ENCODE results near the gene NPAS3. TPM values are rescaled to one million over a fixed set of nuclear protein-coding genes. Genes with fewer than 3 reads are reported as not detected.

The NPAS3 gene
- total RNA-seq, 4 donors from 2014 or later: 1.9 to 10.6 (median 2.2) TPM

- ATAC-seq: no peak
These were observed 466.4 kb downstream of the NPAS3 start for GRCh38 chr14:33404964-33405574.

GRCh38 chr14:33406766-33407165 lies 468.1 kb downstream of the NPAS3 start:
- Histone ChIP-seq H3K36me3 (no peaks in the 10 kb centered on the region), H3K27ac (no peak overlapping the region), H3K4me1 (no peaks in the 10 kb centered on the region), H3K9me3 (peaks cover 0 to 20% (median 0%) of the 10 kb centered on the region in 3 donors), H3K4me3 (no peak overlapping the region), H3K27me3 (no peaks in the 10 kb centered on the region)
- no peak for TF ChIP-seq EP300 (IDR thresholded peaks at IDR 0.05)
- no peak for TF ChIP-seq POLR2AphosphoS5 (IDR thresholded peaks at IDR 0.05)
- no peak for TF ChIP-seq CTCF (IDR thresholded peaks at IDR 0.05)
- TF ChIP-seq POLR2A (IDR thresholded peaks at IDR 0.05): no peak
- 93 to 100% methylated on average over 1 to 2 of the region's 2 CpGs for WGBS, 2 donors (ENCODE audit: low coverage in 1 of 2)
- ATAC-seq: no peak

More at GRCh38 chr14:33404964-33405574, 466.4 kb downstream of the NPAS3 start:
- H3K4me1 ChIP-seq: no peaks in the 10 kb centered on the region
- no peak overlapping the region for H3K27ac ChIP-seq
- no peak overlapping the region for H3K4me3 ChIP-seq
- peaks cover 0 to 20% (median 0%) of the 10 kb centered on the region in 3 donors for H3K9me3 ChIP-seq
- WGBS, 2 donors (ENCODE audit: low coverage in 1 of 2): 100% methylated on average over 1 of the region's 1 CpG; no CpG with 5 or more reads in 1 of the 2 donors
- TF ChIP-seq POLR2AphosphoS5 (IDR thresholded peaks at IDR 0.05) (no peak), EP300 (IDR thresholded peaks at IDR 0.05) (no peak), POLR2A (IDR thresholded peaks at IDR 0.05) (no peak), CTCF (IDR thresholded peaks at IDR 0.05) (no peak)
- H3K36me3 ChIP-seq: no peaks in the 10 kb centered on the region
- no peaks in the 10 kb centered on the region for H3K27me3 ChIP-seq

- Histone ChIP-seq H3K36me3 (no peaks in the 10 kb centered on the region), H3K9me3 (peaks cover 0 to 20% (median 0%) of the 10 kb centered on the region in 3 donors), H3K27ac (no peak overlapping the region), H3K27me3 (no peaks in the 10 kb centered on the region), H3K4me3 (no peak overlapping the region), H3K4me1 (no peaks in the 10 kb centered on the region)
- TF ChIP-seq CTCF (IDR thresholded peaks at IDR 0.05) (no peak), POLR2A (IDR thresholded peaks at IDR 0.05) (no peak), EP300 (IDR thresholded peaks at IDR 0.05) (no peak), POLR2AphosphoS5 (IDR thresholded peaks at IDR 0.05) (no peak)
- ATAC-seq: no peak
- 30 to 50% methylated on average over 2 of the region's 2 CpGs for WGBS, 2 donors (ENCODE audit: low coverage in 1 of 2)
These were observed 469.6 kb downstream of the NPAS3 start for GRCh38 chr14:33408291-33408690.

- no peak for ATAC-seq
- Histone ChIP-seq H3K27me3 (no peaks in the 10 kb centered on the region), H3K27ac (no peak overlapping the region), H3K4me3 (no peak overlapping the region), H3K36me3 (no peaks in the 10 kb centered on the region), H3K9me3 (no peaks in the 10 kb centered on the region), H3K4me1 (no peaks in the 10 kb centered on the region)
- TF ChIP-seq POLR2AphosphoS5 (IDR thresholded peaks at IDR 0.05): no peak
- no peak for TF ChIP-seq POLR2A (IDR thresholded peaks at IDR 0.05)
- TF ChIP-seq CTCF (IDR thresholded peaks at IDR 0.05): no peak
- TF ChIP-seq EP300 (IDR thresholded peaks at IDR 0.05): no peak
These were observed 473.8 kb downstream of the NPAS3 start for GRCh38 chr14:33412450-33412849.

GRCh38 chr14:33413381-33413780 lies 474.7 kb downstream of the NPAS3 start:
- ATAC-seq: no peak
- Histone ChIP-seq H3K36me3 (no peaks in the 10 kb centered on the region), H3K4me3 (no peak overlapping the region), H3K27ac (no peak overlapping the region), H3K9me3 (no peaks in the 10 kb centered on the region), H3K27me3 (no peaks in the 10 kb centered on the region), H3K4me1 (no peaks in the 10 kb centered on the region)
- TF ChIP-seq CTCF (IDR thresholded peaks at IDR 0.05) (no peak), EP300 (IDR thresholded peaks at IDR 0.05) (no peak), POLR2A (IDR thresholded peaks at IDR 0.05) (no peak), POLR2AphosphoS5 (IDR thresholded peaks at IDR 0.05) (no peak)
- WGBS, 2 donors (ENCODE audit: low coverage in 1 of 2): 71 to 98% methylated on average over 4 to 5 of the region's 5 CpGs
